ENCODE data around the gene TIMELESS. TPM values are rescaled to one million over a fixed set of nuclear protein-coding genes. Genes with fewer than 3 reads are reported as not detected.

TIMELESS gene
- total and polyA plus RNA-seq, 9 of the 15 experiments (the other 6 are each of a cell fraction or from before 2014, with no cell fraction given): 11.9 to 59.2 (median 35.8) TPM

GRCh38 chr12:56437430-56438176 lies 11.6 kb downstream of the TIMELESS start (continued):
- TF ChIP-seq ZNF583 (CRISPR knock-in tag; IDR thresholded peaks at IDR 0.05) (no peak), MBD2 (IDR thresholded peaks at IDR 0.05; ENCODE audit: borderline replicate concordance, low read depth) (peak; percentile 34; the same call in 1 of the 2 replicates), CREM (IDR thresholded peaks at IDR 0.05; ENCODE audit: low read depth) (peak; percentile 67), POLR2A (conservative IDR thresholded peaks at IDR 0.05) (peak; percentile 57; the same call in 1 of the 2 replicates), E2F1 (CRISPR knock-in tag; IDR thresholded peaks at IDR 0.05) (no peak), SPI1 (IDR thresholded peaks at IDR 0.05; ENCODE audit: borderline replicate concordance, low read depth, low read length) (no peak), CTBP1 (IDR thresholded peaks at IDR 0.05; ENCODE audit: borderline replicate concordance) (peak; percentile 84), JUNB (CRISPR knock-in tag; conservative IDR thresholded peaks at IDR 0.05) (no peak), MYC (IDR thresholded peaks at IDR 0.05; ENCODE audit: low read depth, low read length) (peak; percentile 85), MYC (CRISPR knock-in tag; IDR thresholded peaks at IDR 0.05; ENCODE audit: borderline replicate concordance, low read depth) (no peak), ZNF449 (CRISPR knock-in tag; IDR thresholded peaks at IDR 0.05) (no peak), ZC3H4 (CRISPR knock-in tag; IDR thresholded peaks at IDR 0.05; ENCODE audit: borderline replicate concordance) (no peak), BRF2 (IDR thresholded peaks at IDR 0.05; ENCODE audit: borderline replicate concordance, insufficient read depth, insufficient read length) (no peak), SREBF2 (CRISPR knock-in tag; IDR thresholded peaks at IDR 0.05) (no peak), ESRRB (CRISPR knock-in tag; IDR thresholded peaks at IDR 0.05; ENCODE audit: borderline replicate concordance) (no peak), CGGBP1 (CRISPR knock-in tag; IDR thresholded peaks at IDR 0.05) (no peak), SRSF3 (IDR thresholded peaks at IDR 0.05; ENCODE audit: insufficient read depth, low read length) (no peak), FOXO4 (CRISPR knock-in tag; IDR thresholded peaks at IDR 0.05) (no peak), SRSF9 (IDR thresholded peaks at IDR 0.05; ENCODE audit: borderline replicate concordance, low read depth, low read length) (no peak)
